RWPE2 (cell line): ENCODE data around the gene PTPRN2.

Experiments
- ATAC-seq: fragments of 200-7000 bp; cut with Tn5 transposase; 3 replicates; pipeline ENCODE4 v1.9.1; 2021; ENCODE audit warnings: low read depth
- DNase-seq: peaks from one replicate; pipeline ENCODE4 v3.0.0-alpha.2; 2020; ENCODE audit warnings: low spot score
- H3K27ac ChIP-seq: fragments of 450-650 bp; 2 replicates; pipeline ENCODE4 v1.5.1; 2017; ENCODE audit warnings: mild to moderate bottlenecking; ENCODE audit not compliant: poor library complexity, severe bottlenecking
- H3K27me3 ChIP-seq: fragments of 250-450 bp; sonication (Bioruptor Pico); 2 replicates; pipeline ENCODE4 v1.5.1; 2021; ENCODE audit warnings: mild to moderate bottlenecking, moderate library complexity; ENCODE audit not compliant: insufficient read depth, poor library complexity, severe bottlenecking
- H3K36me3 ChIP-seq: fragments of 250-450 bp; sonication (Bioruptor Pico); 2 replicates; pipeline ENCODE4 v1.5.1; 2020; ENCODE audit warnings: low read depth, mild to moderate bottlenecking, moderate library complexity
- H3K4me1 ChIP-seq: fragments of 250-450 bp; sonication (Bioruptor Pico); 2 replicates; pipeline ENCODE4 v1.5.1; 2021; ENCODE audit warnings: mild to moderate bottlenecking, moderate library complexity; ENCODE audit not compliant: insufficient read depth, poor library complexity, severe bottlenecking
- H3K4me3 ChIP-seq: fragments of 250-450 bp; sonication (Bioruptor Pico); 2 replicates; pipeline ENCODE4 v1.5.1; 2021; ENCODE audit warnings: mild to moderate bottlenecking, moderate library complexity; ENCODE audit not compliant: severe bottlenecking
- H3K9me3 ChIP-seq: fragments of 250-450 bp; sonication (Bioruptor Pico); 2 replicates; pipeline ENCODE4 v1.5.1; 2021; ENCODE audit warnings: mild to moderate bottlenecking, moderate library complexity; ENCODE audit not compliant: severe bottlenecking
- CTCF ChIP-seq: fragments of 450-650 bp; IDR thresholded peaks from one replicate; pipeline ENCODE4 v1.5.1; 2017; ENCODE audit warnings: mild to moderate bottlenecking, moderate library complexity; ENCODE audit not compliant: poor library complexity, severe bottlenecking

PTPRN2 gene

GRCh38 chr7:158006841-158007696, 580.6 kb downstream of the PTPRN2 start:
- no peaks in the 10 kb centered on the region for H3K9me3 ChIP-seq
- no peaks in the 10 kb centered on the region for H3K36me3 ChIP-seq
- no peak for DNase-seq
- H3K4me3 ChIP-seq, result no peak overlapping the region
- no peak for ATAC-seq
- no peak overlapping the region for H3K27ac ChIP-seq
- TF ChIP-seq CTCF, result no peak
- no peaks in the 10 kb centered on the region for H3K27me3 ChIP-seq
- no peaks in the 10 kb centered on the region for H3K4me1 ChIP-seq

- DNase-seq, result no peak
- Histone ChIP-seq H3K9me3 (no peaks in the 10 kb centered on the region), H3K36me3 (no peaks in the 10 kb centered on the region), H3K27me3 (no peaks in the 10 kb centered on the region), H3K27ac (no peak overlapping the region), H3K4me1 (no peaks in the 10 kb centered on the region), H3K4me3 (no peak overlapping the region)
- no peak for TF ChIP-seq CTCF
- ATAC-seq, result no peak
These were observed 582.1 kb downstream of the PTPRN2 start for GRCh38 chr7:158005531-158005930.

- Histone ChIP-seq H3K4me1 (no peaks in the 10 kb centered on the region), H3K9me3 (no peaks in the 10 kb centered on the region), H3K27ac (no peak overlapping the region)
These were observed 583.5 kb downstream of the PTPRN2 start for GRCh38 chr7:158004123-158004490.

GRCh38 chr7:158003441-158004122, 584.0 kb downstream of the PTPRN2 start:
- Histone ChIP-seq H3K9me3 (no peaks in the 10 kb centered on the region), H3K4me3 (no peak overlapping the region), H3K36me3 (no peaks in the 10 kb centered on the region), H3K4me1 (no peaks in the 10 kb centered on the region), H3K27me3 (no peaks in the 10 kb centered on the region), H3K27ac (no peak overlapping the region)
- ATAC-seq (no peak), DNase-seq (no peak)
- TF ChIP-seq CTCF, result no peak

More at GRCh38 chr7:158004123-158004490, 583.5 kb downstream of the PTPRN2 start:
- ATAC-seq, result no peak
- no peak for TF ChIP-seq CTCF
- DNase-seq, result no peak
- Histone ChIP-seq H3K27me3 (no peaks in the 10 kb centered on the region), H3K4me3 (no peak overlapping the region), H3K36me3 (no peaks in the 10 kb centered on the region)
